ENCODE data around the gene SPTLC2. TPM values are rescaled to one million over a fixed set of nuclear protein-coding genes. Genes with fewer than 3 reads are reported as not detected.

SPTLC2 gene
- total and polyA plus RNA-seq, 2 of the 8 experiments (the other 6 are each of a cell fraction or from before 2014, with no cell fraction given) = 8.9 to 35.1 TPM

DNA sequence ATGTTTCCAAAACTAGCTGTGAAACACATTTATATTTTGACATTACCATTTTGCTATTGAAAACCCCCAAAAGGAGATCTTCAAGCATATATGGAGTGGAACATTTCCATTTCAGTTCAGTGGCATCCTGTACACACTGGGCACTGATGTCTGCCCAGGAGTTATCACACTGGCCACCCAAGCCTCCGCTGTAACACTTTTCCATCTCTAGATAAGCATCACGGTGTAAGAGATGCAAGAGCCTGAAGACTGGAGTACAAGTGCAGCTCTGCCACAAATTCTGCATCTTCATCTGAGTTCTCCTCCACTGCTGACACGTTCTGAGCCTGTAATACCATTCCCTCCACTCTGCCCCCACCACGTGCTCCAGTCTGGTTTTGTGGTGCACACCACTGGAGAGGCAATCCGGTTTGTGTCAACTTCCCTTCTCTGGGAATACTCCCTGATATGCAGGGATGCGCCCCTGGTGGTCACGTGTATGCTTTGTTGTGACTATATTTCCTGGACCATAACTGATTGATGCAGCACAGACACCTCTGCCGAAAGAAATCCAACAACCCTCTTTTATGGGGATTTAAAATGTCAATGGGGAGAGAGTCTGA, 12.7 kb downstream of the SPTLC2 start:
- H2BK5ac ChIP-seq (ENCODE audit: low read depth, low read length) = no peak overlapping the region
- no peak overlapping the region for H4K5ac ChIP-seq (ENCODE audit: insufficient read length, low read depth, low read length)
- H2BK12ac ChIP-seq (ENCODE audit: low read depth, low read length) = no peak overlapping the region
- H3K9me3 ChIP-seq (ENCODE audit: insufficient read depth in 2 of 2, low read depth in 1 of 2, low read length in 1 of 2) = peaks cover 6 to 17% of the 10 kb centered on the region in 2 experiments; a peak in 2 of 4 replicates
- no peak overlapping the region for H3K14ac ChIP-seq (ENCODE audit: insufficient read length)
- no peak overlapping the region for H2BK15ac ChIP-seq (ENCODE audit: low read length)
- H2AFZ ChIP-seq (ENCODE audit: low read length) = no peak overlapping the region
- H3K56ac ChIP-seq (replicated peaks; ENCODE audit: insufficient read length, low read depth, low read length) = no peak overlapping the region
- no peak overlapping the region for H4K8ac ChIP-seq (ENCODE audit: extremely low read depth, insufficient read depth, low read length)
- H3K23me2 ChIP-seq (ENCODE audit: low read depth, low read length) = no peaks in the 10 kb centered on the region
- peaks cover 7% of the 10 kb centered on the region; the same call in 1 of the 2 replicates for H3K79me1 ChIP-seq (ENCODE audit: low read depth, low read length)
- H3K4me3 ChIP-seq (ENCODE audit: extremely low read depth in 1 of 4, insufficient read depth in 2 of 4, low read depth in 3 of 4, low read length in 4 of 4) = no peak overlapping the region
- H2AK5ac ChIP-seq (ENCODE audit: low read depth, low read length) = no peak overlapping the region
- no peak for DNase-seq (ENCODE audit: low read depth in 1 of 2, low spot score in 2 of 2)
- no peak overlapping the region for H3K4me2 ChIP-seq (ENCODE audit: insufficient read depth in 1 of 2, low read depth in 2 of 2, low read length in 2 of 2)
- no peak overlapping the region for H3K23ac ChIP-seq (ENCODE audit: insufficient read length)
- H3K27me3 ChIP-seq (replicated peaks in 1 of 4; ENCODE audit: control insufficient read depth in 3 of 4, extremely low read depth in 1 of 4, insufficient read depth in 3 of 4, low read length in 3 of 4) = no peaks in the 10 kb centered on the region
- peaks cover 0 to 2% (median 0%) of the 10 kb centered on the region in 4 experiments; a peak in 1 of 7 replicates for H3K4me1 ChIP-seq (replicated peaks in 1 of 4; ENCODE audit: control insufficient read depth in 3 of 4, insufficient read depth in 4 of 4, low read length in 3 of 4)
- CTCF ChIA-PET (ENCODE audit: partially characterized antibody) = interaction anchor here (1.1 kb wide), 1 partner anchor 52 kb away, joined by 3 read pairs; no protein-coding TSS in a partner anchor
- TF ChIP-seq, protein P1, sequence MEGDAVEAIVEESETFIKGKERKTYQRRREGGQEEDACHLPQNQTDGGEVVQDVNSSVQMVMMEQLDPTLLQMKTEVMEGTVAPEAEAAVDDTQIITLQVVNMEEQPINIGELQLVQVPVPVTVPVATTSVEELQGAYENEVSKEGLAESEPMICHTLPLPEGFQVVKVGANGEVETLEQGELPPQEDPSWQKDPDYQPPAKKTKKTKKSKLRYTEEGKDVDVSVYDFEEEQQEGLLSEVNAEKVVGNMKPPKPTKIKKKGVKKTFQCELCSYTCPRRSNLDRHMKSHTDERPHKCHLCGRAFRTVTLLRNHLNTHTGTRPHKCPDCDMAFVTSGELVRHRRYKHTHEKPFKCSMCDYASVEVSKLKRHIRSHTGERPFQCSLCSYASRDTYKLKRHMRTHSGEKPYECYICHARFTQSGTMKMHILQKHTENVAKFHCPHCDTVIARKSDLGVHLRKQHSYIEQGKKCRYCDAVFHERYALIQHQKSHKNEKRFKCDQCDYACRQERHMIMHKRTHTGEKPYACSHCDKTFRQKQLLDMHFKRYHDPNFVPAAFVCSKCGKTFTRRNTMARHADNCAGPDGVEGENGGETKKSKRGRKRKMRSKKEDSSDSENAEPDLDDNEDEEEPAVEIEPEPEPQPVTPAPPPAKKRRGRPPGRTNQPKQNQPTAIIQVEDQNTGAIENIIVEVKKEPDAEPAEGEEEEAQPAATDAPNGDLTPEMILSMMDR (IDR thresholded peaks at IDR 0.05; ENCODE audit: control extremely low read depth in 1 of 3, insufficient read depth in 1 of 3, low read depth in 1 of 3, low read length in 3 of 3) = peak in 2 of 3 experiments; percentile 16 to 28; a peak in 2 of 4 replicates
- no peak for TF ChIP-seq SP1 (IDR thresholded peaks at IDR 0.05; ENCODE audit: low read depth, low read length)
- H4K91ac ChIP-seq (replicated peaks; ENCODE audit: insufficient read length, low read length) = no peak overlapping the region
- 92% methylated on average over 8 of the region's 8 CpGs; no CpG with 5 or more reads in 1 of the 2 experiments for WGBS, 2 experiments (ENCODE audit: extremely low coverage in 1 of 2, insufficient coverage in 1 of 2, insufficient read length in 1 of 2, insufficient replicate concordance in 2 of 2, low coverage in 1 of 2, low lambda C conversion rate in 2 of 2, missing lambda C conversion rate in 1 of 2)
- no peak overlapping the region for H3K9ac ChIP-seq (replicated peaks in 1 of 4; ENCODE audit: extremely low read depth in 1 of 4, low read depth in 3 of 4, low read length in 3 of 4)
- H2BK20ac ChIP-seq (ENCODE audit: low read length) = no peak overlapping the region
- H3K27ac ChIP-seq (ENCODE audit: low read depth, low read length) = no peak overlapping the region
- no peak overlapping the region for H2BK120ac ChIP-seq (replicated peaks; ENCODE audit: low read depth, low read length)
- peaks cover 0 to 9% (median 4%) of the 10 kb centered on the region in 4 experiments; a peak in 2 of 8 replicates for H3K36me3 ChIP-seq (ENCODE audit: control insufficient read depth in 2 of 4, insufficient read depth in 4 of 4, low read length in 3 of 4)
- POLR2A ChIA-PET (ENCODE audit: partially characterized antibody) = no interaction called here
- no peaks in the 10 kb centered on the region for H4K20me1 ChIP-seq (replicated peaks in 1 of 2; ENCODE audit: control insufficient read depth in 1 of 2, insufficient read depth in 2 of 2, low read length in 2 of 2)
- peaks cover 3 to 79% of the 10 kb centered on the region in 2 experiments; a peak in 3 of 4 replicates for H3K79me2 ChIP-seq (ENCODE audit: control insufficient read depth in 1 of 2, insufficient read depth in 2 of 2, low read length in 2 of 2)
- no peak for FAIRE-seq
- H3K18ac ChIP-seq (ENCODE audit: extremely low read depth, low read length) = no peak overlapping the region
- no peak overlapping the region for H3K4ac ChIP-seq (replicated peaks; ENCODE audit: insufficient read length, low read depth, low read length)
